ENCODE data around the gene TIMP1.

DNA sequence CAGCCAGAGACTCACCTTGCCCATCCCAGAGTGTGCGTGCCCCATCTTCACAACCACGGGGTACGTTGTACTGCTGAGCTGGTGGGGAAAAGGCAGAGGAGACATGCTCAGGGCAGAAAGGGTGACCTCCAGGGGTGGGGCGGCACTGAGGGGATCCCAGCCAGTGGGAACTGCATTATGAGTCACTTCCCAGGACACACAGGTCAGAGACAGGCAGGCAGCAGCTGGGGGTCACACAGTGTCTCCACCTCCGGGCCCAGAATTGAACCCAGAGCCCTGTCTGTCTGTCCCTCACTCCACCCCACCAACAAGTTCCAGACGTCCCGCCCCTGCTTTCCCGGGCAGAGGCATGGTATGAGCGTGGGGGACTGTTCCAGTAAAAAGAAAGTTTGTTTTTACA is 4.8 kb upstream of the TIMP1 start:
- TF ChIP-seq, protein P1, sequence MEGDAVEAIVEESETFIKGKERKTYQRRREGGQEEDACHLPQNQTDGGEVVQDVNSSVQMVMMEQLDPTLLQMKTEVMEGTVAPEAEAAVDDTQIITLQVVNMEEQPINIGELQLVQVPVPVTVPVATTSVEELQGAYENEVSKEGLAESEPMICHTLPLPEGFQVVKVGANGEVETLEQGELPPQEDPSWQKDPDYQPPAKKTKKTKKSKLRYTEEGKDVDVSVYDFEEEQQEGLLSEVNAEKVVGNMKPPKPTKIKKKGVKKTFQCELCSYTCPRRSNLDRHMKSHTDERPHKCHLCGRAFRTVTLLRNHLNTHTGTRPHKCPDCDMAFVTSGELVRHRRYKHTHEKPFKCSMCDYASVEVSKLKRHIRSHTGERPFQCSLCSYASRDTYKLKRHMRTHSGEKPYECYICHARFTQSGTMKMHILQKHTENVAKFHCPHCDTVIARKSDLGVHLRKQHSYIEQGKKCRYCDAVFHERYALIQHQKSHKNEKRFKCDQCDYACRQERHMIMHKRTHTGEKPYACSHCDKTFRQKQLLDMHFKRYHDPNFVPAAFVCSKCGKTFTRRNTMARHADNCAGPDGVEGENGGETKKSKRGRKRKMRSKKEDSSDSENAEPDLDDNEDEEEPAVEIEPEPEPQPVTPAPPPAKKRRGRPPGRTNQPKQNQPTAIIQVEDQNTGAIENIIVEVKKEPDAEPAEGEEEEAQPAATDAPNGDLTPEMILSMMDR (IDR thresholded peaks at IDR 0.05) = no peak
- no peak for TF ChIP-seq EZH2 (IDR thresholded peaks at IDR 0.05; ENCODE audit: borderline replicate concordance, insufficient read depth, low read depth, low read length, poor library complexity, severe bottlenecking)
